Lower leg skin (tissue), 3 donors: ENCODE measurements around the gene TBC1D22A.

Experiments used
- CTCF ChIP-seq, 3 donors: fragments of 450-650 bp; IDR thresholded peaks; one replicate each; pipeline ENCODE4 v1.5.1; 2016; ENCODE audit warnings: antibody characterized with exemption in 3 of 3, mild to moderate bottlenecking in 3 of 3, moderate library complexity in 2 of 3
- POLR2A ChIP-seq, 2 donors: fragments of 450-650 bp; IDR thresholded peaks; one replicate each; pipeline ENCODE4 v1.6.1; 2016 to 2017; ENCODE audit warnings: antibody characterized with exemption in 2 of 2, mild to moderate bottlenecking in 1 of 2, moderate library complexity in 1 of 2

- TF ChIP-seq CTCF (IDR thresholded peaks at IDR 0.05) (no peak), POLR2A (IDR thresholded peaks at IDR 0.05) (no peak)
These were observed 362.5 kb downstream of the TBC1D22A start for GRCh38 chr22:47124961-47125360.
